ENCODE measurements around the gene BAIAP2L2.
"Not testable (repeated sequence)": the region's sequence is repeated elsewhere in the genome, so short reads cannot be mapped to it uniquely, and the experiment has no call there.

The BAIAP2L2 gene

GRCh38 chr22:38118747-38119146, 8.3 kb upstream of the BAIAP2L2 start:
- not testable (repeated sequence) for H3K27ac ChIP-seq (ENCODE audit: low read depth, low read length); H3K4me1 ChIP-seq (ENCODE audit: control insufficient read depth in 5 of 5, insufficient read depth in 5 of 5, low read length in 5 of 5); H3K9ac ChIP-seq (ENCODE audit: low read length in 5 of 5); H3K27me3 ChIP-seq (ENCODE audit: control insufficient read depth in 5 of 5, insufficient read depth in 4 of 5, low read length in 5 of 5); H3K4me3 ChIP-seq (ENCODE audit: low read depth in 1 of 5, low read length in 5 of 5); H3K9me3 ChIP-seq (ENCODE audit: control insufficient read depth in 5 of 5, low read length in 5 of 5)
- H3K36me3 ChIP-seq (ENCODE audit: control insufficient read depth in 5 of 5, insufficient read depth in 5 of 5, low read length in 5 of 5) = peaks cover 3 to 19% (median 12%) of the 10 kb centered on the region in 5 donors

- Histone ChIP-seq H3K4me1 (ENCODE audit: control insufficient read depth in 5 of 5, insufficient read depth in 5 of 5, low read length in 5 of 5) (peaks cover 0 to 8% (median 6%) of the 10 kb centered on the region in 5 donors), H3K27ac (ENCODE audit: low read depth, low read length) (no peak overlapping the region), H3K4me3 (ENCODE audit: low read depth in 1 of 5, low read length in 5 of 5) (no peak overlapping the region), H3K36me3 (ENCODE audit: control insufficient read depth in 5 of 5, insufficient read depth in 5 of 5, low read length in 5 of 5) (peaks cover 3 to 19% (median 12%) of the 10 kb centered on the region in 5 donors), H3K27me3 (ENCODE audit: control insufficient read depth in 5 of 5, insufficient read depth in 4 of 5, low read length in 5 of 5) (no peaks in the 10 kb centered on the region), H3K9ac (ENCODE audit: low read length in 5 of 5) (no peak overlapping the region), H3K9me3 (ENCODE audit: control insufficient read depth in 5 of 5, low read length in 5 of 5) (no peaks in the 10 kb centered on the region)
Measured at GRCh38 chr22:38118182-38118581, 7.7 kb upstream of the BAIAP2L2 start.

- H3K9me3 ChIP-seq (ENCODE audit: control insufficient read depth in 5 of 5, low read length in 5 of 5) = not testable (repeated sequence)
Measured at GRCh38 chr22:38117556-38117955, 7.1 kb upstream of the BAIAP2L2 start.

GRCh38 chr22:38115423-38116205, 5.1 kb upstream of the BAIAP2L2 start:
- no peaks in the 10 kb centered on the region for H3K9me3 ChIP-seq (ENCODE audit: control insufficient read depth in 5 of 5, low read length in 5 of 5)
- peaks cover 3 to 25% (median 11%) of the 10 kb centered on the region in 5 donors for H3K36me3 ChIP-seq (ENCODE audit: control insufficient read depth in 5 of 5, insufficient read depth in 5 of 5, low read length in 5 of 5)
- H3K27me3 ChIP-seq (ENCODE audit: control insufficient read depth in 5 of 5, insufficient read depth in 4 of 5, low read length in 5 of 5) = no peaks in the 10 kb centered on the region
- H3K4me1 ChIP-seq (ENCODE audit: control insufficient read depth in 5 of 5, insufficient read depth in 5 of 5, low read length in 5 of 5) = peaks cover 0 to 19% (median 12%) of the 10 kb centered on the region in 5 donors
- H3K4me3 ChIP-seq (ENCODE audit: low read depth in 1 of 5, low read length in 5 of 5) = no peak overlapping the region
- H3K9ac ChIP-seq (ENCODE audit: low read length in 5 of 5) = no peak overlapping the region
- H3K27ac ChIP-seq (ENCODE audit: low read depth, low read length) = no peak overlapping the region

More at GRCh38 chr22:38117556-38117955, 7.1 kb upstream of the BAIAP2L2 start:
- not testable (repeated sequence) for H3K9ac ChIP-seq (ENCODE audit: low read length in 5 of 5); H3K27ac ChIP-seq (ENCODE audit: low read depth, low read length); H3K4me3 ChIP-seq (ENCODE audit: low read depth in 1 of 5, low read length in 5 of 5); H3K27me3 ChIP-seq (ENCODE audit: control insufficient read depth in 5 of 5, insufficient read depth in 4 of 5, low read length in 5 of 5); H3K4me1 ChIP-seq (ENCODE audit: control insufficient read depth in 5 of 5, insufficient read depth in 5 of 5, low read length in 5 of 5)
- H3K36me3 ChIP-seq (ENCODE audit: control insufficient read depth in 5 of 5, insufficient read depth in 5 of 5, low read length in 5 of 5) = peaks cover 3 to 22% (median 12%) of the 10 kb centered on the region in 5 donors

GRCh38 chr22:38114484-38115398, 4.3 kb upstream of the BAIAP2L2 start:
- Histone ChIP-seq H3K9ac (ENCODE audit: low read length in 5 of 5) (no peak overlapping the region), H3K4me1 (ENCODE audit: control insufficient read depth in 5 of 5, insufficient read depth in 5 of 5, low read length in 5 of 5) (peaks cover 0 to 19% (median 13%) of the 10 kb centered on the region in 5 donors), H3K9me3 (ENCODE audit: control insufficient read depth in 5 of 5, low read length in 5 of 5) (no peaks in the 10 kb centered on the region), H3K36me3 (ENCODE audit: control insufficient read depth in 5 of 5, insufficient read depth in 5 of 5, low read length in 5 of 5) (peaks cover 3 to 25% (median 10%) of the 10 kb centered on the region in 5 donors), H3K27ac (ENCODE audit: low read depth, low read length) (no peak overlapping the region), H3K4me3 (ENCODE audit: low read depth in 1 of 5, low read length in 5 of 5) (no peak overlapping the region), H3K27me3 (ENCODE audit: control insufficient read depth in 5 of 5, insufficient read depth in 4 of 5, low read length in 5 of 5) (no peaks in the 10 kb centered on the region)

- Histone ChIP-seq H3K4me1 (ENCODE audit: control insufficient read depth in 5 of 5, insufficient read depth in 5 of 5, low read length in 5 of 5) (peaks cover 0 to 31% (median 21%) of the 10 kb centered on the region in 5 donors), H3K9me3 (ENCODE audit: control insufficient read depth in 5 of 5, low read length in 5 of 5) (no peaks in the 10 kb centered on the region), H3K4me3 (ENCODE audit: low read depth in 1 of 5, low read length in 5 of 5) (no peak overlapping the region), H3K27ac (ENCODE audit: low read depth, low read length) (no peak overlapping the region), H3K36me3 (ENCODE audit: control insufficient read depth in 5 of 5, insufficient read depth in 5 of 5, low read length in 5 of 5) (peaks cover 0 to 26% (median 10%) of the 10 kb centered on the region in 5 donors), H3K9ac (ENCODE audit: low read length in 5 of 5) (no peak overlapping the region), H3K27me3 (ENCODE audit: control insufficient read depth in 5 of 5, insufficient read depth in 4 of 5, low read length in 5 of 5) (no peaks in the 10 kb centered on the region)
Measured at GRCh38 chr22:38112381-38112780, 1.9 kb upstream of the BAIAP2L2 start.

- H3K4me1 ChIP-seq (ENCODE audit: control insufficient read depth in 5 of 5, insufficient read depth in 5 of 5, low read length in 5 of 5) = peaks cover 0 to 31% (median 21%) of the 10 kb centered on the region in 5 donors
- no peak overlapping the region for H3K4me3 ChIP-seq (ENCODE audit: low read depth in 1 of 5, low read length in 5 of 5)
- no peak overlapping the region for H3K27ac ChIP-seq (ENCODE audit: low read depth, low read length)
Measured at GRCh38 chr22:38111925-38112355, 1.5 kb upstream of the BAIAP2L2 start.

GRCh38 chr22:38110863-38111852, 674 bp upstream of the BAIAP2L2 start:
- H3K27me3 ChIP-seq (ENCODE audit: control insufficient read depth in 5 of 5, insufficient read depth in 4 of 5, low read length in 5 of 5) = no peaks in the 10 kb centered on the region
- H3K9ac ChIP-seq (ENCODE audit: low read length in 5 of 5) = peak overlapping the region in 1 of 5 donors; percentile 41
- peaks cover 0 to 31% (median 21%) of the 10 kb centered on the region in 5 donors for H3K4me1 ChIP-seq (ENCODE audit: control insufficient read depth in 5 of 5, insufficient read depth in 5 of 5, low read length in 5 of 5)
- no peak overlapping the region for H3K27ac ChIP-seq (ENCODE audit: low read depth, low read length)
- no peaks in the 10 kb centered on the region for H3K9me3 ChIP-seq (ENCODE audit: control insufficient read depth in 5 of 5, low read length in 5 of 5)
- H3K4me3 ChIP-seq (ENCODE audit: low read depth in 1 of 5, low read length in 5 of 5) = no peak overlapping the region
- peaks cover 0 to 25% (median 10%) of the 10 kb centered on the region in 5 donors for H3K36me3 ChIP-seq (ENCODE audit: control insufficient read depth in 5 of 5, insufficient read depth in 5 of 5, low read length in 5 of 5)

More at GRCh38 chr22:38111925-38112355, 1.5 kb upstream of the BAIAP2L2 start:
- Histone ChIP-seq H3K9ac (ENCODE audit: low read length in 5 of 5) (peak overlapping the region in 1 of 5 donors; percentile 7), H3K36me3 (ENCODE audit: control insufficient read depth in 5 of 5, insufficient read depth in 5 of 5, low read length in 5 of 5) (peaks cover 0 to 26% (median 10%) of the 10 kb centered on the region in 5 donors), H3K27me3 (ENCODE audit: control insufficient read depth in 5 of 5, insufficient read depth in 4 of 5, low read length in 5 of 5) (no peaks in the 10 kb centered on the region), H3K9me3 (ENCODE audit: control insufficient read depth in 5 of 5, low read length in 5 of 5) (no peaks in the 10 kb centered on the region)

GRCh38 chr22:38109371-38110001, 998 bp downstream of the BAIAP2L2 start:
- Histone ChIP-seq H3K27ac (ENCODE audit: low read depth, low read length) (no peak overlapping the region), H3K36me3 (ENCODE audit: control insufficient read depth in 5 of 5, insufficient read depth in 5 of 5, low read length in 5 of 5) (peaks cover 0 to 13% (median 4%) of the 10 kb centered on the region in 5 donors), H3K4me1 (ENCODE audit: control insufficient read depth in 5 of 5, insufficient read depth in 5 of 5, low read length in 5 of 5) (peaks cover 0 to 27% (median 15%) of the 10 kb centered on the region in 5 donors), H3K27me3 (ENCODE audit: control insufficient read depth in 5 of 5, insufficient read depth in 4 of 5, low read length in 5 of 5) (no peaks in the 10 kb centered on the region), H3K9ac (ENCODE audit: low read length in 5 of 5) (no peak overlapping the region), H3K9me3 (ENCODE audit: control insufficient read depth in 5 of 5, low read length in 5 of 5) (no peaks in the 10 kb centered on the region), H3K4me3 (ENCODE audit: low read depth in 1 of 5, low read length in 5 of 5) (no peak overlapping the region)

Data from subcutaneous abdominal adipose tissue (tissue), 5 donors.